Activated naive CD4-positive, alpha-beta T cell treated with anti-CD3 and anti-CD28 coated beads, Interleukin-2, amount 10 ng/mL, durations not matched to agents 7 days and 5 days (primary cell): ENCODE measurements around the gene RPL15.
A peak's percentile ranks its signal among the peaks of the same experiment; 100 is the strongest.

ENCODE experiments used
- CTCF ChIA-PET: fragments of 350-600 bp; sonication (Branson Sonifier 250); formaldehyde crosslinking; loops from one replicate; lab custom pipeline; 2021; ENCODE audit warnings: antibody characterized with exemption; lab: Charles Lee
- DNase-seq: peaks from one replicate; pipeline ENCODE4 v3.0.0-alpha.2; 2020
- H3K27ac Mint-ChIP-seq: one replicate; pipeline ENCODE4 v1.8.0; 2021; ENCODE audit warnings: mild to moderate bottlenecking, moderate library complexity, mixed read lengths
- H3K27me3 Mint-ChIP-seq: one replicate; pipeline ENCODE4 v1.8.0; 2021; ENCODE audit warnings: mild to moderate bottlenecking, mixed read lengths
- H3K36me3 Mint-ChIP-seq: one replicate; pipeline ENCODE4 v1.8.0; 2021; ENCODE audit warnings: mixed read lengths
- H3K4me1 Mint-ChIP-seq: one replicate; pipeline ENCODE4 v1.8.0; 2021; ENCODE audit warnings: mixed read lengths
- H3K4me3 Mint-ChIP-seq: one replicate; pipeline ENCODE4 v1.8.0; 2021; ENCODE audit warnings: mild to moderate bottlenecking, moderate library complexity, mixed read lengths
- H3K9me3 Mint-ChIP-seq: one replicate; pipeline ENCODE4 v1.8.0; 2021; ENCODE audit warnings: mixed read lengths

RPL15 gene

DNA sequence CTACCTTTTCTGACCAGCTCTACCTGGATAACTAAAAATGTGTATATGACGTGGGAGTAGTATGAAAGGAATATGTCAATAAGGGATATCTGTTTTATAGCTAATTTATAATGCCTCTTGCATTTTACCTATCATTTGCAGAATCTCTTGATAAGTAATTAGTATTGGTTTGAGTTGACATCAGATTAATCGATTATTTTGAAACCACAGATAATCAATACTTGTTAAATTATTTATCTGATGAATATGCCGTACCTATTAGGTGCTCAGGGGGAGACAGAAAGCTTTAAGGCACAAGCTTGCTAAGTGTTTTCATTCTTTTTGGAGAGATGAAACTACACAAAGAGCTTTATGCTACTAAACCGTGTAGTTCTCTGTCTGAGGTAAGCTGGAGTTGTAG is 52.5 kb downstream of the RPL15 start:
- no peaks in the 10 kb centered on the region for H3K4me1 Mint-ChIP-seq
- CTCF ChIA-PET: no interaction called here
- no peak for DNase-seq
- H3K9me3 Mint-ChIP-seq: no peaks in the 10 kb centered on the region
- peak overlapping the region; percentile 4 for H3K27ac Mint-ChIP-seq
- H3K36me3 Mint-ChIP-seq: peaks cover 6% of the 10 kb centered on the region
- no peaks in the 10 kb centered on the region for H3K27me3 Mint-ChIP-seq
- no peak overlapping the region for H3K4me3 Mint-ChIP-seq
